HG03045 (cell line): ENCODE measurements around the gene DSPP.

Experiments used
- ATAC-seq: cut with Tn5 transposase; IDR thresholded peaks from one replicate; pipeline ENCODE4 v1.9.1; 2021; ENCODE audit warnings: mild to moderate bottlenecking, moderate library complexity; ENCODE audit not compliant: unreplicated experiment

DSPP gene

DNA sequence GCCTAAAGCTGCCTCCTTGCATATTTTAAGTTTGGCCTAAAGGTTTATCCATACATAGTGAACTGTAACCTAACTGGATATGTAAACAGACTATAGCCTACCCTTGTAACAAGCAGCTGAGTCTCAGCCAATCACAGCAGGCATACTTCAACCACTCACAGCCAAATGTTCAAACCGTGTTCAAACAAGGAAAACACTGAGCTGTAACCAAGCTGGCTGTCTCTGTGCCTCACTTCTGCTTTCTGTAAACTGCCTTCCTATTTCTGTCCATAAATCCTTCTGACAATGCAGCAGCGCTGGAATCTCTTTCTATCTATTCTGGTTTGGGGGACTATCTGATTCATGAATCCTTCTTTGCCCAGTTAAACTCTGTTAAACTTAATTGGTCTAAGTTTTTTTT, 16.4 kb downstream of the DSPP start:
- ATAC-seq, result no peak

GRCh38 chr4:87631668-87632067, 23.3 kb downstream of the DSPP start:
- no peak for ATAC-seq

- ATAC-seq, result no peak
Measured at GRCh38 chr4:87632469-87632868, 24.1 kb downstream of the DSPP start.

GRCh38 chr4:87633243-87633642, 24.9 kb downstream of the DSPP start:
- ATAC-seq, result no peak

DNA sequence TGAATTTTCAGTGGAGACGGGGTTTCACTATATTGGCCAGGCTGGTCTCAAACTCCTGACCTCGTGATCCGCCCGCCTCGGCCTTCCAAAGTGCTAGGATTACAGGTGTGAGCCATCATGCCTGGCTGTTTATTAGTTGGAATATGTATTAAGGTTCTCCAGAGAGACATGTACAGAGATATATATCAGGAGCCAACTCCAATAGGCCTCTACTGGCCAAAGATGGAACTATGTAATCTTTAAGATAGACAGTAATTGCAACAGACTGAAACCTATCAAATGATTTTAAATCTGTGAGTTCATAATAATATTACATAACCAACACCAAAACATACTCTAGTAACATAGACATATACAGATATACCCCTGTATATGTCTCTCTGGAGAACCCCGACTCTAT, 36.0 kb downstream of the DSPP start:
- no peak for ATAC-seq

GRCh38 chr4:87649980-87650379, 41.7 kb downstream of the DSPP start, which contains the start of gene DMP1:
Gene DMP1 (plus strand): TSS chr4:87650280. CDS start chr4:87656493, 6,213 bp downstream.
- no peak for ATAC-seq

- ATAC-seq, result no peak
Measured at GRCh38 chr4:87650938-87651337, 42.6 kb downstream of the DSPP start.

GRCh38 chr4:87651941-87652340, 43.6 kb downstream of the DSPP start:
- ATAC-seq, result no peak

- no peak for ATAC-seq
Measured at GRCh38 chr4:87654487-87655044, 46.2 kb downstream of the DSPP start.

DNA sequence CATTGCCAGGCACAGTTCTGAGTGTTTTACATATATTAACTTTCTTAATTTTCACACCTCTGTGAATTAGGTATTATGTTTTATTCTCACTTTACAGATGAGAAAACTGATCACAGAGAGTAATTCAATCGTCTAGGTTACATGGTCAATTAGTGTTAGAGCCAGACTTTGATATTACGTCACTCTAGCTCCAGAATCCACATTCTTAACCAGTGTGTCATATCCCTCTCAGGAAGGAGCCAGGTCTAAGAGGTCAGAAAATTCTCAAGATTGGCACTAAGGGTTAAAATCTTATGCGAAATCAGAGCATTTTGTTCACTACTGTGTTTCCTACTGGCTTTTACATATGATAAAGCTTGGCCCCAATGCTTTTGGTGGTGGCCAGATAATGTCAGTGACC, 49.2 kb downstream of the DSPP start:
- no peak for ATAC-seq

GRCh38 chr4:87659247-87659931, 51.1 kb downstream of the DSPP start:
- no peak for ATAC-seq

DNA sequence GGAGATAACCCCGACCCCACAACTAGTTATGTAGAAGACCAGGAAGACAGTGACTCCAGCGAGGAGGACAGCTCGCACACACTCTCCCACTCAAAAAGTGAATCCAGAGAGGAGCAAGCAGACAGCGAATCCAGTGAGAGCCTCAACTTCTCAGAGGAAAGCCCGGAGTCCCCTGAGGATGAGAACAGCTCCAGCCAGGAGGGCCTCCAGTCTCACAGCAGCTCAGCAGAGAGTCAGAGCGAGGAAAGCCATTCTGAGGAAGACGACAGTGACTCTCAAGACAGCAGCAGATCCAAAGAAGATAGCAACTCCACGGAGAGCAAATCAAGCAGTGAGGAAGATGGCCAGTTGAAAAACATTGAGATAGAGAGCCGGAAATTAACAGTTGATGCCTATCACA, 54.5 kb downstream of the DSPP start:
- no peak for ATAC-seq
